Suppressor macrophage treated with lipopolysaccharide for 4 hours (primary cell): Measurements from ENCODE around the gene HTR7.
A peak's percentile ranks its signal among the peaks of the same experiment; 100 is the strongest.
"Not testable (repeated sequence)": the region's sequence is repeated elsewhere in the genome, so short reads cannot be mapped to it uniquely, and the experiment has no call there.

Source experiments
- DNase-seq: peaks from one replicate; pipeline ENCODE4 v3.0.0-alpha.2; 2020

HTR7 gene

DNA sequence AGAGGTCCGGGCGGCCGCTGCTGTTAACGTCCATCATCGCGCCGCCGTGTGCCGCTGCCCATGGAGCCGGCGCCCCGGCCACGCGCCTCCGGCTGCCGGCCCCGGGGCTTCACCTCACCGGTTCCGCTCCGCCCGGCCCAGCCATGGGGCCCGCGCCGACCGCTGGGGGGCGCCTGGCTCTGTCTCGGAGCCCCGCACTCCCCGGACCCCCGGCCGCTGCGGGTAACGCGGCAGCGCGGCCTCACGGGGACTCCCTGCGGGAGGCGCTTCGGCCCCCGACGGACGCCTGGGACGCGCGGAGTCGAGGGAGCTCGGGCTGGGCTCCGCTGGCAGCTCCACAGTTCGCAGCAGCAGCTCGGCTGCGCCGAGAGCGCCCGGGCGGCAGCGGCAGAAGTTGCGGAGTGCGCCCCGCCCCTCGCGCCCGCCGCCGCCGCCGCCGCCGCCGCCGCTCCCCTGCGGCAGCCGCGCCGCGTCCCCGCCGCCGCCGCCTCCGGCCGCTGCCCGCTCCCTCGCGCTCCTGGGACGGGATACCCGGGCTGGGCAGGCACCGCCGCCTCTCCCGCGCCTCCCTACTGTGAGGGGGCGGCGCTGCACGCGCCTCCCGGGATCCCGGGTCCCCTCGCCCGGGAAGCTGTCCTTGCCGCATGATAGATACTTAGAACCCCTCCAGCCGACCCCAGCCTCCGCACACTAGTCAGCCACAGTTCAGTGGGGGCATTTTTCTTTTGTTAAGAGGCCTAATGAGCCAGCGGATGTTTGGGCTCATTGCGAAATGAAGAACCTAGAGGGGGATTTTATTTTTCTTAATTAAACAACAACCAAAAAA, at the start of gene HTR7:
TSS of gene HTR7 (minus strand) at position 405 of the 826 bp plus-strand sequence. CDS start at position 37, 368 bp downstream.
- DNase-seq, result peak; percentile 69

GRCh38 chr10:90906596-90906995, 48.8 kb upstream of the HTR7 start:
- DNase-seq, result no peak

- DNase-seq, result no peak
Measured at GRCh38 chr10:90905925-90906324, 48.1 kb upstream of the HTR7 start.

DNA sequence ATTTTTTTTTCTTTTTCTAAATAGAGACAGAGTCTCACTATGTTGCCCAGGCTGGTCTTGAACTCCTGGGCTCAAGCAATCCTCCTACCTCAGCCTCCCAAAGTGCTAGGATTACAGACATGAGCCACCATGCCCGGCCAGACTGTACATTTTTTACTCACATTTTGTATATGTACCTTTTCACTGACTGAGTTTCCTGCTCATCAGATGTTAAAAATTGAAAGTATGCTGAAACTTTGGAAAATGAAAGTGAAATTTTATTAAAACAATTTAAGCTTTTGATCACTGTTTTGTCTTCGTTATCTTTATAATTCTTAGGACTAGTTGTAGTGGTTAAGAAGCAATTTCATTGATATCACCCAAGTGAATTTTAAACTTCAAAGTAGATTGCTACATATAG, 39.1 kb upstream of the HTR7 start:
- DNase-seq, result not testable (repeated sequence)

GRCh38 chr10:90893190-90893589, 35.4 kb upstream of the HTR7 start:
- DNase-seq, result no peak

DNA sequence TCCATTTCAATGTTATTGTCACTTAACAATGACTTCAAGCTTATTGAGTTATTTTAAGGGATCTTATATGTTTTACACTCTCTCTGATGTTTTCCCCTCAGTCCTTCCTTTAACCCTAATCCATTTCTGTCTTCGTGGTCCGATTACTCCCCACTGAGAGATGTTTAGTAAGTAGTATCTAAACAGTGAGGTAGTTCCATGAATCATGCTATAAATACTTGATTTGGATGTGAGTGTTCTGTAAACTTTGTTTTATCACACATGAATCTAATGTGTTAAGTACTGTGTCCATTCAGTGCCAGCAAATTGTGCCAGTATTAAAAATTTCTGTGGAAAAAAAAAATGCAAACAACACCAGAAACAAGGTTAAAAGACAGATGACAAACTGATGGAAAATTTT, 32.5 kb upstream of the HTR7 start:
- DNase-seq, result no peak

DNA sequence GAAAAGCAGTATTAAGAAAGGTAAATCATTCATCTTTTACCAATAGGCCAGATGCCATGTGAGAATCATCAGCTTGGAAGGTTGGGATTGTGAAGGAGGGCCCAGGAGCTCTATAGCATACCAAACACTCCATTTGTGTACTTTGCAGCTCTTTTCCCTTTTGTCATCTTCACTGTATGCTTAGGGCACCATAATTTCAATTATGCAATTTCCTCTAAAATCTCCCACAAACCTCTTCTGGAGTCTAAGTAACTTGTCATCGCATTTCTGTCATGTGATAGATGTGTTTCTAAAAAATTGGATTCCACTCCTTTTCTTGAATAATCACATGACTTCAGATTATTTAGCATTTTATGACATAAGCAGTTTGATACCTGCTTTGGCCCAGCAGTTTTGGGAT, 31.8 kb upstream of the HTR7 start:
- peak; percentile 15 for DNase-seq

DNA sequence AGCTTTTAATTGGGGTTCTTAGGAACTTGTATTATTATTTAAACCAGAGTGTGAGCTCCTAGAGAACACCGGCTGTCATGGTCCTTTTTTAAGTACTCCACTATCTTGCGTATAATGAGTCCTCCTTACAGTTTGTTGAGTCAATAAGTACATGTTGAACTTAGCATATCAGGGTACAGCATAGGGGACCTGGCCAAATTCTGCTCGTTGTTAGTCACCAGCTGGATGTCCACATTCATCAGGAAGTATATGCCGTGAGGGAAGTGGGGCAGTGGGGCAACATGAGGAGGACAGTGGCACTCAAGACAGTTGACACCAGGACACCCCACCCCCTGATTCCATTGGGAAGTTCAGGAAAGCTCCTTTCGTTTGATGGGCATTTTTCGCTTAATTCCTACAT, 30.5 kb upstream of the HTR7 start:
- DNase-seq, result no peak

DNA sequence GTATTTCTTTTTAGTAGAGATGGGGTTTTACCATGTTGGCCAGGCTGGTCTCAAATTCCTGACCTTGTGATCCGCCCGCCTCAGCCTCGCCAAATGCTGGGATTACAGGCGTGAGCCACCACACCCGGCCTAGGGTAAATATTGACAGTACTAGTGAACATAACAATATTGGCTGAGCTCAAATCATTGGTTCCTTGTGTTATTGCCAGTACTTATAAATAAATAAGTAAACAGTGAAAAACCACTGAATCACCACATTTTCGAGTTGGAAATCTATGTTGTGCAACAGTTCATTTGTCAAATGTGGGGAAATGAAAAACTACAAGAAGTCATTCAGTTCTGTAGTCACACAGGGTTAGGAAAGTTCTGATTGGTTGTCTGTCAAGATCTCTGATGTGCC, 29.7 kb upstream of the HTR7 start:
- no peak for DNase-seq

GRCh38 chr10:90885176-90885575, 27.3 kb upstream of the HTR7 start:
- DNase-seq, result no peak

- DNase-seq, result no peak
Measured at GRCh38 chr10:90884431-90884830, 26.6 kb upstream of the HTR7 start.

- DNase-seq, result peak; percentile 53
Measured at GRCh38 chr10:90880059-90880719, 22.4 kb upstream of the HTR7 start.

DNA sequence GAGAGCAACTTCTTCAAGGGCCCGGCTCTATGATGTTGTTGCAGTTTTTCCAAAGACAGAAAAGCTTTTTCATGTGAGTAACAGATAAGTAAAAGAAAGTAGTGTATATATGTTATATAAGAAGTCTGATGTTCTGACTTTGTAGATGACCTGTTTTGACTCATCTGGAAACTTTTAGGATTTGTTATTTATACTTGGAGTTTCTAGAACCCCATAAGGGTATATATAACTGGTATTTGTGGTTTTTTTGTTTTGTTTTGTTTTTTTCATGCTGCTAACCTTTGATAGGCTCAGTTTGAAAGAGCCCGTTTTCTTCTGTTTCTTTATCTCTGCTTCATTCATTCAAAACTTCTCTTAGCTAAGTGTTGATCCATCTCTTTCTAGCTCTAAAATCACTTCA, 21.2 kb upstream of the HTR7 start:
- DNase-seq, result no peak

DNA sequence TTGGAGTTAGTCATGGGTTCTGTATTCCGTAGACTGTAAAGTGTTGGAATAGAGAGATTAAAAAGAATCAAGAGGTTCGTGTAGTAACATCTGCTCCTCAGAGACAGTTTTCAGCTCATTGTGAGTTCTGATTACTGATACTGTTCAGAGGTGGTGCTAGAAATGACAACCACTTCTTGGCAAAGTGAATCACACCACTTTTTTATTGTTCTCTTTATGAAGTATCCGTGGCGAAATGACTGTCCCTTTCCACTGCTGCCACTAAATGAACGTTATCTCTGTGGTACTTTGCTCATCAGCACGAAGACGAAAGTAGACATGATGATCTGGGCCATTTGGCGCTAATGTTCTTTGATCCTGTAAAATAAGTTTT, 14.8 kb upstream of the HTR7 start:
- no peak for DNase-seq

- peak; percentile 80 for DNase-seq
Measured at GRCh38 chr10:90871766-90872647, 14.2 kb upstream of the HTR7 start, which contains the start of gene RPP30. RPP30 (plus strand) TSS chr10:90871974; CDS start chr10:90871987, 13 bp downstream.

DNA sequence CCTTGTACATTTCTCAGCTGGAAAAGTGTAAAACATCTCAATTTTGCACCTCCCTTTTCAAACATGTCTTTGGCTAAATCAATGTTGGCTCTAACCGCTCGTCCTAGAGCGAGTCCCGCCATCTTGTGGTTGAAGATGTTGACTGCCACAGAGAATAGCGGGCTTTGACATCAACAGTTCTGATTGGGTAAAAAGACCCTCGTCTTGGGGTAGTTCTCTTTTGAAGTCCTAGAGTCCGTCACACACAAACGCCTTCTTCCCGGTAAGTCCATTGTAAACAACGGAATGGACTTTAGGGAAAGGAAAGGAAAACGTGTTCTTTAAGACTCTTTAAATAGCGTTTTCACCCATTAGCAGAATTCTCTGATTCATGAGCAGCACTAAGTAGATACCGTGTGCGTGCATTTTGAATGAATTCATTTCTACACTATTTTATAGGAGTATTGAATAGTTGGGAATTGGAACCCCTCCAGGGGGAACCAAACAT, 13.5 kb upstream of the HTR7 start:
- DNase-seq, result peak; percentile 56

DNA sequence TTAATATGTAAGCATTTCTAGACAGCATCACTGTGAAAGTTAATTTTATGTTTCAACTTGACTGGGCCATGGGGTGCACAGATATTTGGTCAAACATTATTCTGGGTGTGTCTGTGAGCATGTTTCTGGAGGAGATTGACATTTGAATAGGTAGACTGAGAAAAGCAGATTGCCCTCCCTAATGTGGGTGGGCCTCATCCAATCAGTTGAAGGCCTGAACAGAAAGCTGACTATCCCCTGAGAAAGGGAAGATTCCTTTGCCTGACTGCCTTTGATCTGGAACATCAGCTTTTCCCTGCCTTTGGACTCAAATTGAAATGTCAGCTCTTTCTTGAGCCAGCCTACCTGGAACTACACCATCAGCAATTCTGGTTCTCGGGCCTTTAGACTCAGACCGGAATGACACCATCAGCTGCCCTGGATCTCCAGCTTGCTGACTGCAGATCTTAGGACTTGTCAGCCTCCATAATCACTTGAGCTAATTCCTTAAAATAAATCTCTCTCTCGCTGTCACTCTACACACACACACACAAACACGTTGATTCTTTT, 8.3 kb upstream of the HTR7 start:
- DNase-seq, result no peak

DNA sequence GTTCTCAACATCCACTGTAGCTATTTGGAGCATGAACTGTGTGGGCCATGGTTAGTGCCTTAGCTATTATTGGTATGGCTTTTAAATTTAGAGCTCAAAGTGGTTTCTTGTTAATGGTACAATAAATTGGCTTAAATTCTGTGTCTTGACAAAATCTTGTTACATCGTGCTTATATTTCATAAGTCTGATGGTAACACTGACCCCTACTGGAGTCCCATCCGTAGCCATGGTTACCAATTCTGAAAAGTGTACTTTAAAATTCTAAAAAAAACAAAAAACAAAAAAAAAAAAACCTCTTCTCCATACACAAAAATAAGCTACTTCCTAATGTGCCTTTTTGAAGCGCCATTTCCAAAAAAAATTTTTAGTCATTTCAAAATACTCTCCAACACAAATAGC, 7.6 kb upstream of the HTR7 start:
- DNase-seq, result peak; percentile 18

DNA sequence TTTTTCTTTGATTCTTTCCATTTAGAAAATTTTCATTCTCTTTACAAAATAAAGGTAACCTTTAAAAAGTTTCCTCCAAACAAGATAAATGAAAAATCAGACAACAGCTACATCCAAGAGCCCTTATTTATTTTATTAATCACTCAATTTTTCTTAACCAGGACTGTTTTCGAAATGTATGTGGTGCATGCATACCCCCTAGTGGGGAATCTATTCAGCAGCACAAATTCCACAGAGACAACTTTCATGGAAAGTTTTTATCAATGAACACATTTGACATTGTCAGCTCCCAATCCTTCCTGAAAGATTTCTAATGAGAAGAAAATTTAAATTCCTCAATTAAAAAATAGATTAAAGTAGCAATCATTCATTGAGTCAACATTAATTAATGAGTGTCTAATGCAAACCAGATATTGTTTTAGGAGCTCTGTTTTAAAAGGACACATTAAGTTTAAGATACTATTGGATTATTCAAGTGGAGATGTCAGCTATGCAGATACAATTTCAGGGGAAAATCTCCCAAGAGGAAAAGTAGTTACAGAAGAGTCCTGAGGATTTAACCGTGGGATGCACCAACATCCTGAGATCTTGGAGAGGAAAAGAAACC, 5.2 kb upstream of the HTR7 start:
- DNase-seq, result peak; percentile 50

GRCh38 chr10:90860790-90861189, 3.0 kb upstream of the HTR7 start:
- DNase-seq, result no peak

DNA sequence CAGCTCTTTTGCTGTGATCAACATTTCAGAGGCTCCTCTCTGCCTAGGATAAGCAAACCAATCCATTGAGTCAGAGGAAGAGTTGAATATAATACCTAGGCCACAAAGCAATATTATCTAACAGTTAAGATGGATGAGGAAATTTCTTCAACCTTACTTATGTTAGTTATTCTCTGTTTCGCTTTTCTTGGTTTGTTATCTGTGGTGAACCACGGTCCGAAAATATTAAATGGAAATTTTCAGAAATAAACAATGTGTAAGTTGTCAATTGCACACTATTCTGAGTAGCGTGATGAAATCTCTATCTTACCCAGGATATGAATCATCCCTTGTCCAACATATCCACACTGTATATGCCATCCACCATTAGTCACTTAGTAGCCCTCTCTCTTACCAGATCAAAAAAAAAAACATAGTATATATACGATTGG, 1.5 kb upstream of the HTR7 start:
- DNase-seq, result peak; percentile 85

- DNase-seq, result peak; percentile 59
Measured at GRCh38 chr10:90858461-90858968, 676 bp upstream of the HTR7 start.
